A549 (cell line): ENCODE results near the gene PLCB2.

Experiments used
- CTCF ChIP-seq: fragments of >200 bp; sonication (Bioruptor Twin); formaldehyde crosslinking; IDR thresholded peaks from 3 replicates; pipeline ENCODE4 v1.5.1; 2016
- JUNB ChIP-seq: fragments of >200 bp; sonication (Bioruptor Twin); formaldehyde crosslinking; IDR thresholded peaks from 2 replicates; pipeline ENCODE4 v1.6.1; 2016
- MAX ChIP-seq: IDR thresholded peaks from 2 replicates; pipeline ENCODE4 v1.6.1; 2012
- POLR2A ChIP-seq: IDR thresholded peaks from 2 replicates; pipeline ENCODE4 v1.6.1; 2012; ENCODE audit warnings: mild to moderate bottlenecking, low read length

- TF ChIP-seq POLR2A (no peak), JUNB (no peak), CTCF (no peak), MAX (no peak)
These were observed 21.0 kb upstream of the PLCB2 start for GRCh38 chr15:40328751-40329150.
